ENCODE results near the gene KDM8. TPM values are rescaled to one million over a fixed set of nuclear protein-coding genes. Genes with fewer than 3 reads are reported as not detected.

The KDM8 gene
- total RNA-seq (2014; rRNA removed; shearing (Covaris generic)), result 4.3 and 4.9 TPM in 2 replicates

- H3K4me1 ChIP-seq, result peaks cover 10% of the 10 kb centered on the region; the same call in 1 of the 2 replicates
- peak; percentile 99 for DNase-seq
- no peaks in the 10 kb centered on the region for H3K27me3 ChIP-seq
- H3K36me3 ChIP-seq, result no peaks in the 10 kb centered on the region
- H3K9me3 ChIP-seq (replicated peaks), result no peaks in the 10 kb centered on the region
- peak within 1 kb of the TSS; percentile 95 for H3K27ac ChIP-seq
- H3K4me3 ChIP-seq, result peak within 1 kb of the TSS; percentile 95
Measured at GRCh38 chr16:27203507-27204311, at the start of gene KDM8. TSS of gene KDM8 (plus strand) at chr16:27203526. CDS start at chr16:27210124, 6,598 bp downstream.

DNA sequence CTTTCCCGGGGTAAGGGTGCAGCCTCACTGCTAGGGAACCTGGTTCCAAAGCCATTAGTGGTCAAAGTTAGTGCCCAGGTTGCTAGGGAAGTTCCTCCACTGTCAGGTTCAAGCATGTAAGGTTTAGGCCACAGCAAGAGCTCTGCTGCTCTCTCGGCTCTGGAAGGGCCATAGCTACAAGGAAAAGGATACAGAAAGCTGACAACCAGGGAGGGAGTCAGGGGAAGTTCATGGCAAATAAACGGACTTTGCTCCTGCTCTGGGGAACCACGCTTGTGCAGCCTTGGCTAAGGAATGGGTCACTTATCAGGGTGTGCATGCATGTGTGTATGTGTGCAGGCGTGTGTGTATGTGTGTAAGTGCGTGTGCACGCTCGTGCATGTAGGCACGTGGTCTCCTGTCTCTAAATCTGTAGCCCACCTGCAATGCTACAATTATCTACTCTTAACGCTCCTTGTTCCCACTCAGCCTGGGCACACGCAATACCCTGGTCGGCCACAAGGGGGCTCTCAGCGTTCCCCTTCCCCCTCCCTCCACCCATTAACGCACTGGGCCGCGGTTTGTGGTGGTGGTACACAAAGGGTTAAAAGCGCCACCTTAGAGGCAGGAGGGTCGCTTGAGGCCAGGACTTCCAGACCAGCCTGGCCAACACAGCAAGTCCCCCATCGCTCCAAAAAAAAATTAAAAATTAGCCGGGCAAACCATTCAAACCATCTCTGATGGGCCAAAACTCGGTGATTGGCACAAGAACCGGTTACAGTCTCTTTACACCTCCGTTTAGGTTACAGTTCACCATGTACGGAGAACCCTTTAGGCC lies 48.4 kb upstream of the KDM8 start:
- Histone ChIP-seq H3K27me3 (no peaks in the 10 kb centered on the region), H3K9me3 (replicated peaks) (no peaks in the 10 kb centered on the region), H3K36me3 (no peaks in the 10 kb centered on the region), H3K4me1 (no peaks in the 10 kb centered on the region), H3K4me3 (no peak overlapping the region), H3K27ac (no peak overlapping the region)
- peak; percentile 42 to 74 for DNase-seq

DNA sequence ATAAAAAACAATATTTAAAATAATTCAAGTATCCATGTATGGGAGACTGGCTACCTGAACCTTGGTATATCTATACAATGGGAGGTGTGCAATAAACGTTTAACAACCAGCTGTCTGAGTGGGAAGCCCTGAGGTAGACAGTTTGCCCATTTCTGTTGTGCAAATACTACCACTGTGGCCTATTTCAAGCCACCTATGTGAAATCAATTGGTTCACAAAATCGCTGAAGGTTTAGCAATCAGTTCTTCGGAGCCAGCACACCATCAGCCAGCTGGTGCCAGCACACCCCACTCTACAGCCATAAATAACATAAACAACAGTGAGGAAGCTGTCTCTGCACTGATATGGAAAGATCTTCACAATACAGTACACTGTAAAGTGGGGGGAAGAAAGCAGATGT lies 46.7 kb upstream of the KDM8 start:
- no peak overlapping the region for H3K27ac ChIP-seq
- no peaks in the 10 kb centered on the region for H3K9me3 ChIP-seq (replicated peaks)
- no peaks in the 10 kb centered on the region for H3K4me1 ChIP-seq

DNA sequence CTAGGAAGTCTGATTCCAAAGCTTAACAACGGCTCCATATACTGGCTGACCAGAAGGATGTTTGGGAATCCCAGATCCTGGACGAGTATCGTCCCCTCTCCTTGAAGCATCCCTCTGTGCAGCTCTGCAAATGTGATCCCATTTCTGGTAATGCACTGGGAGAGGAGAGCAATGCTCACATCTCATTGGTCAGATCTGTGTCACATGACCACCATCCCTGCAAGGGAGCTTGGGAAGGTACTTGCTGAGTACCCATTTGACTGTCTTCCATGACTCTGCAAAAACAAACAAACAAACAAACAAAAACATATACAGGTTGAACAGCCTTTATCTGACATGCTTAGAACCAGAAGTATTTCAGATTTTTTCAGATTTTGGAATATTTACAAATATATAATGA lies 41.9 kb upstream of the KDM8 start:
- Histone ChIP-seq H3K36me3 (no peaks in the 10 kb centered on the region), H3K27me3 (no peaks in the 10 kb centered on the region), H3K4me3 (no peak overlapping the region), H3K9me3 (replicated peaks) (no peaks in the 10 kb centered on the region), H3K27ac (no peak overlapping the region), H3K4me1 (no peaks in the 10 kb centered on the region)
- no peak for DNase-seq

More for the DNA sequence above, 46.7 kb upstream of the KDM8 start:
- Histone ChIP-seq H3K27me3 (no peaks in the 10 kb centered on the region), H3K36me3 (no peaks in the 10 kb centered on the region), H3K4me3 (no peak overlapping the region)
- DNase-seq, result no peak

DNA sequence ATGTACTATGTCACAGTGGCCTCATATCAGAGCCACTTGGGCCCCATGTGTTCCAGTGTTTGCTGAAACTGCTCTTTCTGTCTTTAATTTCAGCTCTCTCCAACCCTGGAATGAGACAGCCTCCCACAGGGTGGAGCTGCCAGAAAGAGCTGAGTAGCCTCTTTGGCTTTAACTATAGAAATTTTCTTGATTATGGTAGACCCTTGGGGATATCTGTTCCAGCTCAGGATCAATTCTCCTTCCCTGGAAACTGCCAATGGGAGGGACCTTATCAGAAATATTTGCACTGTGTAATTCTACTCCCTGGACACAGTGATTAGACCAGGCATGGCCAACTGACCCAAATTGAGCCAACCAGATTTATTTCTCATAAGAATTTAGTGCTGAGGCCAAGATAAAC lies 39.0 kb upstream of the KDM8 start:
- Histone ChIP-seq H3K4me1 (no peaks in the 10 kb centered on the region), H3K27ac (no peak overlapping the region), H3K27me3 (no peaks in the 10 kb centered on the region), H3K4me3 (no peak overlapping the region), H3K9me3 (replicated peaks) (no peaks in the 10 kb centered on the region), H3K36me3 (no peaks in the 10 kb centered on the region)
- no peak for DNase-seq

DNA sequence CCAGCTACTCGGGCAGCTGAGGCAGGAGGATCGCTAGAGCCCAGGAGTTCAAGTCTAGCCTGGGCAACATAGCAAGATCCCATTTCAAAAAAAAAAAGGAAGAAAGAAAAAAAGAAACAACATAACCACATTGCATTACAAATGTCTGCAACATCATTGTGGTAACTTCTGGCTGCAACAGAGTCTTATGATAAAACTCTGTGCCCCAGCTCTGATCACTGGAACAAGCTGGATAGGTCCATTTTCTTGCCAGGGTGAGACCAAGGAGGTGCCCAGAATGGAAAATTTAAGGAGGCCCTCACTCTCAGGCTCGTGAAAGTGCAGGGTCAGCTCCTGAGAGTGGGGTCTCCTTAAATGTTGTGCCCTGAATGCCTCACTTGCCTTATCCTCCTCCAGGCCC lies 37.8 kb upstream of the KDM8 start:
- Histone ChIP-seq H3K4me1 (no peaks in the 10 kb centered on the region), H3K27me3 (no peaks in the 10 kb centered on the region), H3K9me3 (replicated peaks) (no peaks in the 10 kb centered on the region), H3K36me3 (no peaks in the 10 kb centered on the region), H3K27ac (no peak overlapping the region), H3K4me3 (no peak overlapping the region)
- DNase-seq, result no peak

DNA sequence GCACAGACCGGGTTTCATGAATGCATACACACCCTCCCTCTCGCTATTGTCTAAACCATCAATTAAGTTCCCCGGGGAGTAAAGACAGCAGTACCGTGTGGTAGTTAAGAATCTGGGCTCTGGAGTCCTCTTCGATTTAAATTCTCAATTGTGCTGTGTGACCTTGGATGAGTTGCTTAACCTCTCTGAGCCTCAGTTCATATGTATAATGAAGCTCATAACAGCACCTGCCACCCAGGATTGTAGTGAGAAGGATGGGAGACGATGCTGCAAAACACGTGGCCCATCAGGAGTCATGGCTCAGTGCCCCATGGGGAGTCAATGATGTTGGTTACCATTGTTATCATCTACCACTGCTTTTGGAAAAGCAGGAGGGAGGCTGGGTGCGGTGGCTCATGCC lies 34.5 kb upstream of the KDM8 start:
- no peak overlapping the region for H3K4me3 ChIP-seq
- H3K27ac ChIP-seq, result no peak overlapping the region
- DNase-seq, result no peak
- H3K36me3 ChIP-seq, result no peaks in the 10 kb centered on the region
- 0 out of 2 replicates have a peak, but pooled peaks cover 3% of the 10 kb centered on the region for H3K9me3 ChIP-seq (replicated peaks)
- H3K27me3 ChIP-seq, result no peaks in the 10 kb centered on the region
- no peaks in the 10 kb centered on the region for H3K4me1 ChIP-seq

DNA sequence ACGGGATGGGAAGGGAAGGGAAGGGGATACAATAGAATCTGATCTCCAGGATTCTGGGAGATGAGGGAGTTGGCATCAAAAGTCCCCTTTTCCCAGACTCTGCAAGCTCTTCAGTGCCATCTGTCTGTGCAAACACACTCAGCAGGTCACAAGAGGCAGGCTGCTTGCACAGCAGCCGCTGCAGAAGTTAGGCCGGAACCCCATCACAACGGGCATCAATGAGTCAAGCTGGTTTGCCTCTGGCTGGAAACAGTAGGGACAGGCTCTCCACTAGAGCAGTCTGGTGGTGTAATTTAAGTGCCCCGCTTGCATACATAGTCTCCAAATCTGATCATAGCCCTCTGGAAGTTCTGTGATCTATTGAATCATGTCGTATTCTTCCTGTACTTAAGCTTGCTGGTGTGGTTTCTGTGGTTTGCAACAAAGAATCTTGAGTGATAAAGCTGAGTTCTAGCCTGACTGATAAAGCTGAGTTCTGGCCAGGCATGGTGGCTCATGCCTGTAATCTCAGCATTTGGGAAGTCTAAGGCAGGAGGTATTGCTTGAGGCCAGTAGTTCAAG lies 33.7 kb upstream of the KDM8 start:
- Histone ChIP-seq H3K27ac (no peak overlapping the region), H3K4me3 (no peak overlapping the region), H3K27me3 (no peaks in the 10 kb centered on the region), H3K9me3 (replicated peaks) (0 out of 2 replicates have a peak, but pooled peaks cover 3% of the 10 kb centered on the region), H3K4me1 (no peaks in the 10 kb centered on the region), H3K36me3 (no peaks in the 10 kb centered on the region)
- DNase-seq, result peak; percentile 27 to 47

GRCh38 chr16:27171584-27171983 lies 31.7 kb upstream of the KDM8 start:
- Histone ChIP-seq H3K4me1 (no peaks in the 10 kb centered on the region), H3K4me3 (no peak overlapping the region), H3K9me3 (replicated peaks) (0 out of 2 replicates have a peak, but pooled peaks cover 3% of the 10 kb centered on the region), H3K27ac (no peak overlapping the region), H3K36me3 (no peaks in the 10 kb centered on the region), H3K27me3 (no peaks in the 10 kb centered on the region)
- DNase-seq, result no peak

DNA sequence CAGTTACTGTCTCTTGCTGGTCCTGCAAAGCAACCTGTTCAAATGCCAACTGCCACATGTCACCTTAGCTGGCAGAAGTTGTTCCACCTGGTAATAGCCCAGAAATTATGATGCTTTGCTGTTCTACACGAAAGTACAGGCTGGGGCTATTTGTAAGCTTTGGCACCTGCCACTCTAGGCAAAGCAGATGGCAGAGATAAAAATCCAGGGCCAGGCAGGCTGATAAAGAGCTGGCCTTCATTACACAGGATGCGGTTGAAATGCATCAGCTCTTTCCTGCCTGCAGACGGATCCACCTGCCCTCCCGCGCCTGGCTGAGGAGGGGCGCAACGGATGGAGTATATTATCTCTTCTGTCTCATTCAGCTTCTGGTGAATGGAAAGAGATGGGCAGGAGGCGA lies 29.3 kb upstream of the KDM8 start:
- Histone ChIP-seq H3K4me1 (peaks cover 4% of the 10 kb centered on the region; the same call in 1 of the 2 replicates), H3K27ac (no peak overlapping the region), H3K9me3 (replicated peaks) (0 out of 2 replicates have a peak, but pooled peaks cover 3% of the 10 kb centered on the region), H3K4me3 (no peak overlapping the region), H3K27me3 (no peaks in the 10 kb centered on the region), H3K36me3 (no peaks in the 10 kb centered on the region)
- DNase-seq, result peak in 1 of 2 experiments; percentile 47

GRCh38 chr16:27174798-27175197 lies 28.5 kb upstream of the KDM8 start:
- Histone ChIP-seq H3K4me1 (peaks cover 8% of the 10 kb centered on the region; the same call in 1 of the 2 replicates), H3K9me3 (replicated peaks) (0 out of 2 replicates have a peak, but pooled peaks cover 3% of the 10 kb centered on the region), H3K27ac (no peak overlapping the region), H3K36me3 (no peaks in the 10 kb centered on the region), H3K4me3 (no peak overlapping the region), H3K27me3 (no peaks in the 10 kb centered on the region)
- DNase-seq, result no peak

DNA sequence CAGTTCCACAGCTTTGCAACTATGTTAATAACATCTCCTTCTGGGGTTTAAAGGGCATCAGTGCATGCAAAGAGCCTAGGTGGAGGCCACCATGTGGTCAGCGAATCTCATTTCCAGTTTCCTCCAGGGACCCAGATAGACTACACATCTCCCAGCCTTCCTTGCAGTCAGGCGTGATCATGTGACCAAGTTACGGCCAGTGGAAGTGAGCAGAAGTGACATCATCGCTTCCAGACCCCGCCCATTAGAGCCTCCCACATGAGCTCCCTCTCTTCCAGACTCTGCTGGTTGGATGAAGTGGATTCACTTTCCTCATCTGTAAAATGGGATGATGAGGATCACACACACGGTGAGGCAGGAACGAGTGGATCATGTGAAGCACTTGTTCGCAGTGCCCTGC lies 27.4 kb upstream of the KDM8 start:
- peak in 1 of 2 experiments; percentile 27 for DNase-seq
- no peaks in the 10 kb centered on the region for H3K27me3 ChIP-seq
- no peak overlapping the region for H3K27ac ChIP-seq
- no peaks in the 10 kb centered on the region for H3K36me3 ChIP-seq
- H3K4me3 ChIP-seq, result no peak overlapping the region
- H3K9me3 ChIP-seq (replicated peaks), result 0 out of 2 replicates have a peak, but pooled peaks cover 3% of the 10 kb centered on the region
- peaks cover 8% of the 10 kb centered on the region; the same call in 1 of the 2 replicates for H3K4me1 ChIP-seq

- H3K27me3 ChIP-seq, result no peaks in the 10 kb centered on the region
- no peak overlapping the region for H3K4me3 ChIP-seq
- peaks cover 16% of the 10 kb centered on the region; the same call in 1 of the 2 replicates for H3K4me1 ChIP-seq
- no peak for DNase-seq
- no peak overlapping the region for H3K27ac ChIP-seq
- H3K36me3 ChIP-seq, result no peaks in the 10 kb centered on the region
- no peaks in the 10 kb centered on the region for H3K9me3 ChIP-seq (replicated peaks)
Measured at GRCh38 chr16:27177031-27177774, 26.1 kb upstream of the KDM8 start.

DNA sequence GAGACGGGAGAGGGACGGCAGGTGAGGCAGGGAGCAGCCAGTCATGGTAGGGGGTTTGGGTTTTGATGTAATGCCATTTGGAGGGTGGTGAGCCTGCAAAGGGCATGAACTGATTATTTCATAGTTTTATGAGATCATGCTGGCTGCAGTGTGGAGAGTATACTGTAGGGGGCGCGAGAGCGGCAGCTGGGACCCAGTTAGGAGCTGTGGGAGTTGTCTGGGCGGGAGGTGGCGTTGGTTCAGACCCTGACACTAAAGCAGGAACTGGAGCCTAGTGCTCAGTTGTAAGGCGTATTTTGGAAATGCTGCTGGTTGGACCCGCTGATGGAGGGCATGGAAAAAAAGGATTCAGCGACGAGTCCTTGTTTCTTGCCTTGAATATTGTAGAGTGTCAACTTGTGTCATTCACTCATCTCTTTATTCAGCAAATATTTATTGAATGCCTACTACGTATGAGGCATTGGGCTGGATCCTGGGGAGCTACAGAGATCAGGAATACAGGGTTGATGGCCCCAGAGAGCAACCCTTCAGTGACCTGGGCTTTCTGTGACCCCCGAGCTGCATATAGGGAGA lies 23.7 kb upstream of the KDM8 start:
- peak; percentile 77 to 88 for DNase-seq
- H3K36me3 ChIP-seq, result no peaks in the 10 kb centered on the region

More for the DNA sequence above, 23.7 kb upstream of the KDM8 start:
- no peak overlapping the region for H3K27ac ChIP-seq
- H3K4me3 ChIP-seq, result no peak overlapping the region
- no peaks in the 10 kb centered on the region for H3K9me3 ChIP-seq (replicated peaks)
- H3K4me1 ChIP-seq, result peaks cover 16% of the 10 kb centered on the region; the same call in 1 of the 2 replicates
- H3K27me3 ChIP-seq, result no peaks in the 10 kb centered on the region
